Stimulated activated CD4-positive, alpha-beta T cell treated with anti-CD3 and anti-CD28 coated beads, Interleukin-4, amount 100 ng/mL, for 1 hour (primary cell): ENCODE measurements around the gene FNTB.
"Not testable (repeated sequence)": the region's sequence is repeated elsewhere in the genome, so short reads cannot be mapped to it uniquely, and the experiment has no call there.

ENCODE experiments used
- DNase-seq: peaks from one replicate; pipeline ENCODE4 v3.0.0-alpha.2; 2020

FNTB gene

GRCh38 chr14:65057695-65058094 lies 71.0 kb downstream of the FNTB start:
- no peak for DNase-seq

GRCh38 chr14:65062096-65063075 lies 75.7 kb downstream of the FNTB start:
- no peak for DNase-seq

- no peak for DNase-seq
Observed at GRCh38 chr14:65065719-65066118, 79.0 kb downstream of the FNTB start.

- DNase-seq: no peak
Observed at GRCh38 chr14:65069874-65070413, 83.2 kb downstream of the FNTB start.

GRCh38 chr14:65070471-65070976 lies 83.8 kb downstream of the FNTB start:
- no peak for DNase-seq

- DNase-seq: no peak
Observed at GRCh38 chr14:65071544-65071943, 84.8 kb downstream of the FNTB start.

GRCh38 chr14:65072256-65072655 lies 85.6 kb downstream of the FNTB start:
- DNase-seq: no peak

GRCh38 chr14:65072937-65073336 lies 86.2 kb downstream of the FNTB start:
- no peak for DNase-seq

GRCh38 chr14:65073605-65074201 lies 87.0 kb downstream of the FNTB start:
- no peak for DNase-seq

GRCh38 chr14:65074449-65075150 lies 87.9 kb downstream of the FNTB start:
- DNase-seq: no peak

- no peak for DNase-seq
Observed at GRCh38 chr14:65075628-65076325, 89.1 kb downstream of the FNTB start.

GRCh38 chr14:65077318-65077717 lies 90.6 kb downstream of the FNTB start:
- DNase-seq: no peak

GRCh38 chr14:65079201-65079600 lies 92.5 kb downstream of the FNTB start:
- no peak for DNase-seq

GRCh38 chr14:65079768-65080167 lies 93.1 kb downstream of the FNTB start:
- DNase-seq: no peak

- no peak for DNase-seq
Observed at GRCh38 chr14:65080960-65081747, 94.5 kb downstream of the FNTB start.

GRCh38 chr14:65082930-65083329 lies 96.2 kb downstream of the FNTB start:
- no peak for DNase-seq

GRCh38 chr14:65084554-65085505 lies 98.1 kb downstream of the FNTB start:
- DNase-seq: no peak

GRCh38 chr14:65086686-65087085 lies 100.0 kb downstream of the FNTB start:
- DNase-seq: not testable (repeated sequence)

GRCh38 chr14:65087835-65088234 lies 101.1 kb downstream of the FNTB start:
- DNase-seq: not testable (repeated sequence)

GRCh38 chr14:65092349-65092748 lies 105.7 kb downstream of the FNTB start:
- no peak for DNase-seq
